Globus pallidus (tissue), 1 donor: ENCODE results near the gene SLC5A11.

Experiments
- DNase-seq: peaks from one replicate; pipeline ENCODE4 v3.0.0-alpha.2; 2015; ENCODE audit warnings: low spot score

Gene SLC5A11

GRCh38 chr16:24918641-24919040 lies 72.9 kb downstream of the SLC5A11 start:
- no peak for DNase-seq

GRCh38 chr16:24919536-24919935 lies 73.8 kb downstream of the SLC5A11 start:
- no peak for DNase-seq

- no peak for DNase-seq
These were observed 74.8 kb downstream of the SLC5A11 start for GRCh38 chr16:24920568-24920967.

GRCh38 chr16:24921229-24921628 lies 75.5 kb downstream of the SLC5A11 start:
- DNase-seq, result no peak

- DNase-seq, result no peak
These were observed 79.4 kb downstream of the SLC5A11 start for GRCh38 chr16:24925163-24925562.

GRCh38 chr16:24929409-24929808 lies 83.6 kb downstream of the SLC5A11 start:
- DNase-seq, result no peak

GRCh38 chr16:24930440-24930839 lies 84.7 kb downstream of the SLC5A11 start:
- DNase-seq, result no peak

GRCh38 chr16:24931091-24931490 lies 85.3 kb downstream of the SLC5A11 start:
- no peak for DNase-seq

GRCh38 chr16:24935336-24935735 lies 89.6 kb downstream of the SLC5A11 start:
- DNase-seq, result no peak

GRCh38 chr16:24936151-24936550 lies 90.4 kb downstream of the SLC5A11 start:
- DNase-seq, result no peak

GRCh38 chr16:24939224-24939623 lies 93.5 kb downstream of the SLC5A11 start:
- DNase-seq, result no peak

- no peak for DNase-seq
These were observed 94.0 kb downstream of the SLC5A11 start for GRCh38 chr16:24939738-24940137.

GRCh38 chr16:24943471-24943870 lies 97.7 kb downstream of the SLC5A11 start:
- DNase-seq, result no peak

- DNase-seq, result no peak
These were observed 98.4 kb downstream of the SLC5A11 start for GRCh38 chr16:24944206-24944605.

GRCh38 chr16:24946155-24946554 lies 100.4 kb downstream of the SLC5A11 start:
- DNase-seq, result no peak

- DNase-seq, result no peak
These were observed 104.5 kb downstream of the SLC5A11 start for GRCh38 chr16:24950275-24950674.

GRCh38 chr16:24953306-24953705 lies 107.5 kb downstream of the SLC5A11 start:
- no peak for DNase-seq

GRCh38 chr16:24953721-24954120 lies 108.0 kb downstream of the SLC5A11 start:
- DNase-seq, result no peak

- no peak for DNase-seq
These were observed 108.4 kb downstream of the SLC5A11 start for GRCh38 chr16:24954137-24954536.

GRCh38 chr16:24955975-24956731 lies 110.4 kb downstream of the SLC5A11 start:
- no peak for DNase-seq

- no peak for DNase-seq
These were observed 112.1 kb downstream of the SLC5A11 start for GRCh38 chr16:24957887-24958286.
